Esophagus mucosa (tissue), 1 donor: ENCODE data around the gene SLC34A3. TPM values are rescaled to one million over a fixed set of nuclear protein-coding genes. Genes with fewer than 3 reads are reported as not detected.

ENCODE experiments used
- ATAC-seq: fragments of 200-7000 bp; cut with Tn5 transposase; one replicate; pipeline ENCODE4 v1.9.1; 2020
- total RNA-seq: library from RNA; stranded (reverse); gene quantifications from one replicate; pipeline ENCODE4 v1.2.4, GENCODE V29; 2023
- donor health status: DM: yes; HTN: yes; CAD: no.

The SLC34A3 gene
- total RNA-seq: 0.68 TPM

DNA sequence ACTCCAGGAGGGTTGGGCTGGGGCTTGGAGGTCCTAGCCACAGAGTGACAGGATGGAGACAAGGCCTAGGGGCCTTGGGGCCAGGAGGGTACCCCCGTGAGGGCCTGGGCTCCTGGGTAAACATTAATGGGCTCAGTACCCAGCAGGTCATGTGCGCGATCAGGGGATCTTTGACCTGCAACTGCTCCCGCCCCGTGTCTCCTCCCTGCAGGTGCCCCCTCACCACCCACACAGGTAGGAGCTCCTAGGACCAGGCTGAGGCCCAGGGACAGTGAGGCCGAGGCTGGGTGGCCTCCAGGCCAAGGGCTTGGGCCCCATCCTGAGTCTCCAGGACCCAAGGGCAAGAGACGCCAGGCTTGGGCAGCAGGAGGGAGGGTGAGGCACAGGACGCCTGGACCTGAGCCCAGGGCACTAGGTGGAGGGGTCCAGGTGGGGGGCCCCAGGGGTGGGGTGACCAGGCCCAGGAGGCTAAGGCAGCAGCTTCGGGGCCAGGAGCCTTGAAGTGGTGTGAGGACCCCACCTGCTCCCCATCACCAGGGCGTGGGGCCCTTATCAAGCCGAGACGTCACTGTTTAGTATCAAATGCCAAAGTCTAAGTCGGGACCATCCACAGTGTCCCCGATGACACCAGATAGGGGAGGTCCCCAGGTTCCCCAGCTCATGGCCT lies at the start of gene SLC34A3:
SLC34A3 (plus strand) TSS at position 197 of the 667 bp plus-strand sequence. CDS start 802 bp downstream, outside the sequence.
- no peak for ATAC-seq

DNA sequence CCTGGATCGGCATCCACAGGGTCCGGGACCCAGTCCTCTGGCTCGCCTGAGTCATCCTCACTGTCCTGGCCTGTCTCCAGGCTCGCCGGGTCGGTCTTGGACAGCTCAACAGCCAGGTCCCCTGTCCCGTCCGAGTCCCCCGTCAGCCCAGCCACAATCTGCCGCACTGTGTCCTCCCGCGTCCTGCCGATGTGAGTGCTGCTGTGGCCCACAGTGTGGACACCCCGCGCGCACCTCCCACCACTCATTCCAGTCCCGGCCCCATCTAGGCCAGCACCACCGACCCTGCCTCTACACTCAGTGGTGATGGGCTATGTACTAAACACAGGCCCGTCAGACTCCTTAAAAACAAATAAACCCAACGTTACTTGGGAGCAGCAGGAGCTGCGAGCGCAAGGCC lies 49.0 kb upstream of the SLC34A3 start:
- ATAC-seq: no peak

DNA sequence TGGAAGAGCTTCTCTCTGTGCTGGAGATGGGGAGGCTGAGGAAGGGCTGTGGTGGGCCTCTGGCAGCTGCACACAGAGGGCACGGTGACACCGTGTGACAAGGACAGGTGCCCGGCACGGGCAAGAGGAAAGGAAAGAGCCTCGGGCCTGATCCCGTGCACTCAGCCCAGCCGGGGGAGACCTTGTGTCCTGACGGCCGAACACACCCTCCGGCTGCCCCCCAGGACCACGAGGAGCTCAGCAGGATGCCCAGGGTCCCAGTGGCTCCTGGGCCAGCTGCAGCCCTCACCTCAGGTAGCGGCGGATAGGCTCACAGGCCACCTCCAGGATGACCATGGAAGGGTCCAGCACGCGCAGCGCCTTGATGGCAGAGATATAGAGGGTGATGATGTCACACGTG lies 47.9 kb upstream of the SLC34A3 start:
- ATAC-seq: no peak

DNA sequence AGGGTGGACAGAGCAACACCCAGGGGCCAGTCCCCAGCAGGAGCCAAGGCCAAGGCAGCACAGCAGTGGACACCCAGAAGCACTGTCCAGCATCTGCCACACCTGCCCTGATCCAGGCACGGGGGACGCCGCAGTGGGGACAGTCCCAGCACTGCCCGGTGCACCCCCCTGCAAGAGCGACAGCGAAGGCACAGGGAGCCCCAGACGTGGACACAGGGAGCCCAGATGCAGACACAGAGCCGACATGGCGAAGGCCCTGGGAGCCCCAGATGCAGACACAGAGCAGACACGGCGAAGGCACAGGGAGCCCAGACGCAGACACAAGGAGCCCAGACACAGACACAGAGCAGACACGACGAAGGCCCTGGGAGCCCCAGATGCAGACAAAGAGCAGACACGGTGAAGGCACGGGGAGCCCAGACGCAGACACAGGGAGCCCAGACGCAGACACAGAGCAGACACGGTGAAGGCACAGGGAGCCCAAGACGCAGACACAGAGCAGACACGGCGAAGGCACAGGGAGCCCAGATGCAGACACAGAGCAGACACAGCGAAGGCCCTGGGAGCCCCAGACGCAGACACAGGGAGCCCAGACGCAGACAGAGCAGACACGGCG lies 46.6 kb upstream of the SLC34A3 start:
- ATAC-seq: no peak

DNA sequence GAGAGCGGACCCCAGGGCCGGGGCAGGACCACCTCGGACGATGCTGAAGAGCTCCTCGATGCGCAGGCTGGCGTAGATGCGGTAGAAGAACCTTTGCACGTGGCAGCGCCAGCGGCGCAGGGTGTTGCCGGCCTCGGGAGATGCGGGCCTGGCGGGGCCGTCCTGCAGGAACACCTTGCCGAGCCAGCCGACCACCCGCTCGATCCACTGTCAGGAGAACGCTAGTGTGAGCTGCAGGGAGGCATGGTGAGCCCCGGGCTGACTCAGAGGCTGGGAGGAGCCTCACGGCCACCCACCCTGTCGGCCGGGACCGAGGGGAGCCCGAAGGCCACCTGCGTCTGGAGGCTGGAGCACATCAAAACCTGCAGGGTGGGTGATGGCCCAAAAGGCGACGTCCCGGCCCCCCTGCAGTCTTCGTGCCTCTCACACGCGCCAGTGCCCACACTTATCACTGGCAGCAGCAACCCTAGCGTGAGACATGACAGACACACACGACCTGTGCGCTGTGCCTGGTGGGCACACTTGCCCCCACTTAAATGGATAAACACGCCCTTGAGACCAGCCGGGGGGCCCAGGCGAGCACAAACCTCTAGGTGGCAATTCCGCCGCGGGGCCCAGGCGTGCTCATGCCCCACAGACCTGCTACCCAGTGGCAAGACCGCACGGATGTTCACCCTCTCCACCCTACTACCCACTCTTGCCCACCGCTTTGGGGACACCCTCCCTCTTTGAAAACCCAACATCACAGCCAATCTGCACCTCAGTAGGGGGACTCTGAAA lies 45.6 kb upstream of the SLC34A3 start:
- no peak for ATAC-seq

DNA sequence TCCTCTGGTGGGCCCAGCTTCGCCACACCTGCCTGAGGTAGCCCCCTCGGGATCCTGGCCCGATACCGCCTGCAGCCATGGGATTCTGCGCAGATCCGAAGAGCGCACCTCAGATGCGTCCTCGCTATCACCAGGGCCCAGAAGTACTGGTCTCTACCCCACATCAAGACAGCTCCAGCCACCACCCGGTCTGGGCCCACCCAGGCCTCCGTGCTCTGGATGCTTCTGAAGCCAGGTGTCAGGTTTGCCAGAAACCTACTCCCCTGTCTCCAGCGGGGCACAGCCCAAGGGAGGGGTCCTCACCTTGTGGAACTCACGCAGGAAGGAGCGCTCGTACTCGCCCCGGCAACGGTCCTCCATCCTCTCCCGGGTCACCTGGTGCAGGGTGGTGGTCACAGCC lies 44.8 kb upstream of the SLC34A3 start:
- ATAC-seq: no peak

DNA sequence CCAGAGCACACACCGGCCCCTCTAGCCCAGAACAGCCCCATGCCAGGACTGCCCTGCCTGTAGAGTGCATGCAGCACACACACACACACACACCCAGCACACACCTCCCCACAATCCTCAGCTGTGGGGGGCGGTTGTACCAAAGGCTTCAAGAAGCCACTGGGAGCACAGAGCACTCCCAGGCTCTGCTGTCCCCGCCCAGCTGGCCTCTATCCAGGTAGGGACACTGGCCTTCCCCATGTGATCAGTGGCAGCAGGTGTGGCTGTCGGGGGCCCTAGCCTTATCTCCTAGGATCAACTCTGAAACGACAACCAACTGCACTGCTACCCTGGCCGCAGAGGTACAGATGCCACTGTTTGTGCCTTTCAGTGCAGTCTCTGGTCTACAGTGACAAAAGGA lies 44.3 kb upstream of the SLC34A3 start:
- no peak for ATAC-seq

DNA sequence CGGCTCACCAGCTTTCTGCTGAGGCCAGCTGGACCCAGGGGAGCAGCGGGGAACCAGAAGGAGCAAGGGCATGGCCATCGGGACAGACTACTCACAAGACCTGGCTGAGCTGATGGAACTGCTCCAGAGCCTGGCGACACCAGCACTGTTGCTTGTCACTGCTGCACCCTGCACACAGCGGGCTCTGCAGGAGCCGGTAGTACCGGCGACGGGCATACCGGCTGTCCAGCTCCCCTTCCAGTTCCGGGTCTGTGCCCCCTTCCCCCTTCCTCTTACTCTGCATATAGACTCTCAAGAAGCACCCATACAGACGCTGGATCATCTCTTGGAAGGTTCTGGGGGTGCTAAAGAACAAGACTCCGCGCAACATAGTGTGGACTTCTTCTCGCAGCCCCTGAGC lies 43.3 kb upstream of the SLC34A3 start:
- ATAC-seq: no peak

DNA sequence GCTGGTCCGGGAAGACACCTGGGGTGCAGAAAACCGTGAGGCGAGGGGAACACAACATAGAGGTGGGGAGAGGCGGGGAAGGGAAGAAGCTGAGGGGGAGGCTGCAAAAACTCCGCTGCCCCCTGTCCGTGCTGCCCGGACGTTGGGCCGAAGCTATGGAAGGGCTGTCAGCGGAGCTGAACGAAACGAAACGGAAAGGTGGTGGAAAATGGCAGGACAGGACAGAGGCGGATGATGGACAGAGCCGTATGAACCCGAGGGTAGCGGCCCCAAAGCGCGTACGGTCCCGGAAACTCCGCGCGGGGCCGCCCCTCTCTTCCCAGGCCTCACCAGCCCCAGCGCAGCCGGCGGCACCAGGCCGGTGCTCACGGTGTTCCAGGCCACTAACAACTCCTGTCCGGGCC lies 42.6 kb upstream of the SLC34A3 start:
- ATAC-seq: no peak

DNA sequence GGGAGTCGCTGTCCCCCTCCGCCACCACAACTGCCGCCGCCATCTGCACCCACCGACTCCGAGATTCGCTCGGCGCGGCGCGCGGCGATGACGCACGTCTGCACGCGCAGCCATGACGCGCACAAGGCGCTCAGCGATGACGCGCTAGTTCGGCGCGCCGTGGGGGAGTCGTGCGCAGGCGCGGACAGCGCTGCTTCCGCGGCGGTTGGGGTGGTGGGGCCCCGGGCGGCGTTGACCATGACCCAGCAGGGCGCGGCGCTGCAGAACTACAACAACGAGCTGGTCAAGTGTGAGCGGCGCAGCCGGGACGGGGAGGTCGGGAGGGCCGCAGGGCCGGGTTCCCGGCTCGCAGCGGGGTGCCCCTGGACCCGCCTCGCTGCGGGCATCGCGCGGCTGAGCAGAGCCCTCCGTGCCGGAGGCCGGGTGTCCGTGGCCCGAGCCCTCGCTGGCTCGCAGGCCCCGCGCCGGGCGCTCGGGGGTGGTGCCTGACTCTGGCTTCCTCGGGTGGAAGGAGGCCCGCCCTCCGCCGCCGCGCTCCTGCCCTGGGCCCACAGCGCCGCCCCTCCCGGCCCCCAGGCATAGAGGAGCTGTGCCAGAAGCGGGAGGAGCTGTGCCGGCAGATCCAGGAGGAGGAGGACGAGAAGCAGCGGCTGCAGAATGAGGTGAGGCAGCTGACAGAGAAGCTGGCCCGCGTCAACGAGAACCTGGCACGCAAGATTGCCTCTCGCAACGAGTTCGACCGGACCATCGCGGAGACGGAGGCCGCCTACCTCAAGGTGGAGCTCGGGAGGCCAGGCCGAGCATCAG lies 42.0 kb upstream of the SLC34A3 start, which contains the start of the genes ANAPC2 and SSNA1:
ANAPC2 (minus strand) TSS at position 71 of the 807 bp plus-strand sequence; CDS start at position 43, 28 bp downstream.
SSNA1 (plus strand) TSS at position 187 of the 807 bp plus-strand sequence; CDS start at position 238, 51 bp downstream.
- peak; percentile 84 for ATAC-seq

DNA sequence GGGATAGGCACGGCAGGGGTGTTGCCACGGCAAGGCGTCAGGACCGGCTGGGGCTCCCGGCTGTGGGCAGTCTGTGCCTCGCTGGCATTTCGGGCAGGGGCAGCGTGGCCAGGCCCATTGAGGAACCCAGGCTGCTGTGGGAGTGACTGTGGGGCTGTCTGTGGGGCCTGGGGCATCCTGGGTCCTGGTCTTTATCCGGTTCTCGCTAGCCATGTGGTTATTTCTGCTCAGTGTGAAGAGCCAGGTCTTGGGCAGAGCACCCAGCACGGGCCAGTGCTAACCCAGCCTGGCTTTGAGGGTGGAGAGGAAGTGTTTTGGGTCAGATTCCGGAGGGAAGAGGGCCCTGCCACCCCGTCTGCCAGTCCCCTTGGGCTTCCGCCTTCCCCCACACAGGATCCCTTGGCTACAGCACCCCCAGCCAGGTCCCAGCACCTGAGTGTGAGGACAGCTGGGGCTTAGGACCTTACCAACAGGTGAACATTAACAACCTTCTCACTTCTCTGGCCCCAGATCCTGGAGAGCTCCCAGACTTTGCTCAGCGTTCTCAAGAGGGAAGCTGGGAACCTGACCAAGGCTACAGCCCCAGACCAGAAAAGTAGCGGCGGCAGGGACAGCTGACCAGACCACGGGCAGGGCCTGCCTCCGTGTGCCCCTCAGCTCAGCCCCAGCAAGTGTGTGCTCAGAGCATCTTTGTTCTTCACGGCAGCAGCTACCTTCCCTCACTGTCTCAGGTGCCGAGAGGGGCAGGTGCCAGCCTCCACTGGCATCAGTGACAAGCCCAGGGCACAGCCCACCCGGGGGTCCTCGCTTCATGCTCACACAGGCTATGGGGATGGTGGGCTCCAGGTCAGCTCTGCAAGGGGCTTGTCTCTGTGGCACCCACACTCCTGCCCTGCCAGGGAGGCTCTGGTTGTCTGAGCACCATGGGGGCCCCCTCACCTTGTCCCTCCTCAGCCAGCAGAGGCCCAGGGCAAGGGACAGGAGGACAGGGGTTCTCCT lies 41.1 kb upstream of the SLC34A3 start:
- no peak for ATAC-seq

DNA sequence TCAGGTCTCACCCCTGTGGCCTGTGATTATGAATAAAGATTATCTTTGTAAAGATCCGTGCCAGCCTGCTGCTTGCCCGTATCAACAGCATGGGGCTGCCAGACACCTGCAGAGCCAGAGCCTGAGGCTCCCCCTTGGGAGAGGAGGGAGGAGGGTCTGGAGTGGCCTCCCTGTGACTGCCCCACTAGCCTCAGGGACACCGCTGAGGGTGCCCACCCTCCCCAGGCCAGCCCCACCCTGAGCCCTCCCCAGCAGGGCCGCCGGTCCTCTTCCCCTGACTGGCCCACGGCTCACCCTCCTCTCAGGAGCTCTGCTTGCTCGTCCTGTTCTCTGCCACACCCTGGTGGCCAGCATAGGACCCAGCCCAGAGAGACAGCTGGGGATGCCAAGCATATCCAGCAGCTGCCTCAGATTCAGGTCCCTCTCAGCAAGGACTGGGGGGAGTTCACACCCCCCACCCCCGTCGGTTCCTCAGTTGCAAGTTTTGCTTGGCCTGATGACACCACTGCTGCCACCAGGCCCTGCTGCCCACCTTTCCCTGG lies 40.3 kb upstream of the SLC34A3 start:
- ATAC-seq: peak; percentile 12

DNA sequence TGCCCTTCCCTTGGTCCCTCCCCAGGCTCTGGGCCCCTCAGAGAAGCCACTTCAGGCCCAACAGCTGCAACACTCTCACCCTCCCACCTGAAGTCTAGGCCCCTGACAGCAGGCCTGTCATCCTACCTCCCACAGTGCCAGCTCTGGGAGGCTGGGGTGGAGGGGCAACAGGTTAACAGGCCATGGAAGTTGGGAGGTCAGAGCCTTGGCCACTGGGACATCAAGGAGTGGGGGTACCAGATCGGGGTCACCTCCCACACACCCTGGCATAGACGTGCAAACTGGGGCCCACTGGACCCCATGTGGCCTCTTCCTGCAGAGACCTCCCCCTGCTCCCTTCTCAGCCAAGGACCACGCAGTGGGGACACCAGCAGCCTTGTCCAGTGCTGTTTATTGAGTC lies 39.5 kb upstream of the SLC34A3 start:
- no peak for ATAC-seq

DNA sequence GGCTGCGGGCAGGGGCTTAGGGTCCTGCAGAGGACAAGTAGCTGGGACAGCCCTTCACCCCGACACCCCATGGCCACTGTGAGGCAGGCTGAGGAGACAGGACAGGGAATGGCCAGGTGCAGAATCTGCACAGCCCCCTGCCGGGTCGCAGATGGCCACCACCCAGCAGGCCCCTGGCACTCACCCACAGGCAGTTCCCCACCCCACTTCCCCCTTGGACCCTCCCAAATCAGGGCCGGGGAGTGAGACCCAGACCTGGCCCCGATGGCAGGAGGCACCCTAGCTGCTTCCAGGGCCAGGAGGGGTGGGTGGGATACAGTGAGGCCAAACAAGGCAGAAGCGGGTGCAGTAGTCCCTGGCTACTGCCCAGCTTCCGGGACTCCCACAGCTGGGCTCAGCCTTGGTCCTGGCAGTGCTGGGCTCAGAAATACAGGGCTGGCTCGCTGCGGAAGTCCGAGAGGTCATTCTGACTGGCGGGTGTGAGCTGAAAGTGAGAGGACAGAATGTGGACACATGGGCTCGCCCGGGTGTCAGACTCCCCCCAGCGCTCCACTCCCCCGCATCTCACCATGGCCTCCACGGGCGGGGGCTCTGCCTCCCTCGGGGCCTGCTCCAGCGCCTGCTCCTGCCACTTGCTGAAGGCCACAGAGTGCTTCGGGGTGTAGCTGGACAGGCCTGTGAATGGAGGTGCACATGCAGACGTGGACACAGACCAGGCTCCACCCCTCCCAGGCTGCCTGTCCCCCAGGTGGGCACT lies 38.8 kb upstream of the SLC34A3 start:
- ATAC-seq: no peak

DNA sequence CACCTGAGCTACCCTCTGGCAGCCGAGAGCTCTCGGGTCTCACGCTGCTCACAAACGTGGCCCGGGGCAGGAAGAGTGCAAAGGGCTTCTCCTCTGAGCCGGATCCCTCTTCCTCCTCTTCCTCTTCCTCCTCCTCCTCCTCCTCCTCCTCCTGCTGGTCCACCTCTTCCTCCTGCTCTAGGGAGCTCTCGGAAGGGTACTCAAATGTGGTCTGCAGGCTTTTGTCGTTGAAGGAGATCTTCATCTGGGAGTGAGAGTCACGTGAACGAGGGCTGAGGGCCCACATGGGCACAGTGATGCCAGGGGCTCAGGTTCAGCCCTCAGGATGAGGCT lies 38.3 kb upstream of the SLC34A3 start:
- no peak for ATAC-seq

DNA sequence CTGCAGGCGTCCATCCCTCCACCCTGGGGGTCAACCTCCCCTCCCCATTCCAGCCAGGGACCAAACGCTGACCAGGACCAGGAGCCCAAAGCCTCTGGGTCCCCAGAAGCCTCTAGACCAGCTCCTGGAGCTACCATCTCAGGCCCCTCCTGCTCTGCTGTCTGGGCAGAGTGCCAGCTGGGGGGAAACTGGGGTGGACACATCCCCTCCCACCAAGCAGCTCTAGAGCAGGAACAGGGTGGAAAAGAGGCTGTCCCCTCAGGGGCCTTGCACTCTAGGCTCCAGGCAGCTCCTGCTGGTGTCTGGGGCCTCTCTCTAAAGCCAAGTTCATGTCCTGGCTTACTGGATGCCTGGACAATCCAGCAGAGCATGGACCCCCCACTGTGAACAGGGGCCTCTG lies 37.8 kb upstream of the SLC34A3 start:
- ATAC-seq: no peak

DNA sequence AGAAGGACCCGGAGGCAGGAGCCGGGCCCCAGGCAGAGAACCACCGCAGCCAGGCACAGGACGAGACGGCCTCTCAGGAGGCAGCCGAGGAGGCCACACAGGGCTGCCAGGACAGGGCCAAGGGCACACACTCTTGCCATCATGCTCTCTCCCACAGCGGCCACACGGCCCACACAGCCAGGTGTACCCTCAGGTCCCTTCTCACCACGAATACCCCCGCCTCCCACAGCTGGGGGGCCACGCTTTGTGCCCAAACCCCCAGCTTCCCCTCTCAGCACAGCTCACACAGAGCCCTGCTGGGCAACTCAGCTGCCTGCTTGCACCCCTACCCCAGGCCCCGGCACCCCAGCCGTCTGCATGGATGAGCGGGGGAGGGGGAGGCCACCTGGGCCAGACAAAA lies 36.9 kb upstream of the SLC34A3 start:
- no peak for ATAC-seq

DNA sequence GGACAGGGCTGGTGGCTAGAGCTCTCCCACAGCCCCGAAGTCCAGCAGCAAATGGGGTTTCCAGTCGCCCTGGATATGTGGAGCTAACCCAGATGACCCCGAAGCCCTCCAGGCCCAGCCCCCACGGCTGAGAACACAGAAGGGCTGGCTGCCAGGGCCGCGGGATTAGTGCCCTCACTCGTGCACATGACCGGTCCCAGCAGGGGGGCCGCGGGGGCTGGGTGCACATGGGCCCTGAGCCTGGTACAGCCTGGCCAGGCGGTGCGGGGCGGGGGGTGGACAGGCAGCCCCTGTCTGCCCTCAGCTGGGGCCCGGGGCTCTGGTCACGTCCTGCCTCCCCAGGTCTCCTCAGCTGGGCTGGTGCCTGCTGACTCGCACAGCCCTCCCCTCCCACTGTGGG lies 36.3 kb upstream of the SLC34A3 start:
- ATAC-seq: no peak

DNA sequence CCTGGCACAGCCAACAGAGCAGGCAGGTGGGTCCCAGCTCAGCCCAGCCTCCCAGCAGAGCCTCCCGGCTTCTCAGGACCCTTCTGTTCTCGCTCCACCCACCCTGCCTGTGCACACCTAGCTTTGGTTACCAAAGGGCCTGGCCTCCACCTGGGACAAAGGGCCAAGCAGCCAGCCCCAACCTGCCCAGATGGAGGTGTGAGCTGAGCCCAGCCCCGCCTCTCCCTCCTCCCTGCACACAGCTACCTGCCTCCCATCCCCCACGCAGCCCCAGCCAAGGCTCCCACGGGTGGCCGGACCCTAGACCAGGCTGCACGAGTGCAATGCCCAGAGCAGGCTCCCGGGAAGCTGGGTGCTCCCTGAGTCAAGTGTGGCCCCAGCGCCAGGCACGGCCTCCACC lies 35.8 kb upstream of the SLC34A3 start:
- peak; percentile 67 for ATAC-seq

DNA sequence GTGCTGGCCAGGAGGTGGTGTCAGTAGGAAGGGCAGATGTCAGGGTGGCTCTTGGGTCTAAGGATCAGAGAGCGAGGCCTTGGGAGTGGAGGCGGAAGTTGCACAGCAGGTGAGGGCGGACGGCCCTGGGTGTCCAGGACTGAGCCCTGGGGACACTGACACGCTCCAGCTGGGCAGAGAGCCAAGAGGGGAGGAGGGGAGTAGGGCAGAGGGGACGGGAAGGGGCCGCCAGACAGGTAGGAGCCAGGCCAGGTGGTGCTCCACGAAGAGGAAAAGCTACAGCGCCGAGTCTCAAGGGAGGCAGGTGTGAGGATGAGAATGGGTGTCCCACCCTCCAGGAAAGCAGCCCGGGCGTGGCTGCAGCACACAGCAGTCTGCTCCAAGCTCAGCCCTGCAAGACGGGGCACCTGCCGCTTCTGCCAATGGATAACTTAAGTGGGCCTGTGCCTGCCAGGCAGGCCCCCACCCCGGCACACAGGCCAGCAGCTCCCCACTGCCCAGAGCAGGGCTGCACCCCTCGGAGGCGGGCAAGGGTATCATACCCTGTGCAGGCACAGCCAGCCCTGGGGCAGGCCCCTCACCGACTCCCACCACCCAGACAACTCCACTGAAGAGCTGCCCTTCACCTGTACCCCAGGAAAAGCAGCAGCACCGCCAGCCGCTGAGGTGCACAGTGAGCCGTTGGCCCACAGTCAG lies 35.0 kb upstream of the SLC34A3 start:
- peak; percentile 48 for ATAC-seq
